BLaER1 (cell line): ENCODE measurements around the gene NUDT2.

Source experiments
- H3K27ac ChIP-seq: shearing (Covaris generic); formaldehyde crosslinking; 2 replicates; pipeline ENCODE4 v1.8.1; 2022
- H3K27me3 ChIP-seq: shearing (Covaris generic); formaldehyde crosslinking; 2 replicates; pipeline ENCODE4 v1.8.1; 2022
- H3K36me3 ChIP-seq: shearing (Covaris generic); formaldehyde crosslinking; 2 replicates; pipeline ENCODE4 v1.8.1; 2022
- H3K4me1 ChIP-seq: shearing (Covaris generic); formaldehyde crosslinking; 2 replicates; pipeline ENCODE4 v1.8.1; 2022
- H3K4me2 ChIP-seq: shearing (Covaris generic); formaldehyde crosslinking; 2 replicates; pipeline ENCODE4 v1.8.1; 2022
- H3K4me3 ChIP-seq: shearing (Covaris generic); formaldehyde crosslinking; 2 replicates; pipeline ENCODE4 v1.8.1; 2022
- H3K9ac ChIP-seq: shearing (Covaris generic); formaldehyde crosslinking; 2 replicates; pipeline ENCODE4 v1.8.1; 2022
- H3K9me3 ChIP-seq: shearing (Covaris generic); formaldehyde crosslinking; 2 replicates; pipeline ENCODE4 v1.8.1; 2022
- H4K20me1 ChIP-seq: shearing (Covaris generic); formaldehyde crosslinking; 2 replicates; pipeline ENCODE4 v1.8.1; 2022
- Cebpa-rat ChIP-seq: shearing (Covaris generic); IDR thresholded peaks from 2 replicates; pipeline ENCODE4 v1.8.1; 2022

The NUDT2 gene

GRCh38 chr9:34376596-34377403 lies 47.4 kb downstream of the NUDT2 start, which contains the start of gene MYORG:
MYORG (minus strand) TSS chr9:34376898; CDS start chr9:34372943, 3,955 bp downstream.
- Histone ChIP-seq H3K4me3 (peak within 1 kb of the TSS; percentile 78), H3K4me1 (peaks cover 59% of the 10 kb centered on the region), H3K27me3 (no peaks in the 10 kb centered on the region), H3K27ac (peak within 1 kb of the TSS; percentile 26; the same call in 1 of the 2 replicates), H4K20me1 (no peaks in the 10 kb centered on the region), H3K36me3 (peaks cover 12% of the 10 kb centered on the region), H3K9me3 (peaks cover 9% of the 10 kb centered on the region), H3K9ac (peak within 1 kb of the TSS; percentile 75), H3K4me2 (peak within 1 kb of the TSS; percentile 96)
- TF ChIP-seq Cebpa-rat = no peak

- no peak for TF ChIP-seq Cebpa-rat
- H3K36me3 ChIP-seq = peaks cover 6% of the 10 kb centered on the region; the same call in 1 of the 2 replicates
- no peak overlapping the region; the same call in 1 of the 2 replicates for H3K27ac ChIP-seq
- peak overlapping the region; percentile 78 for H3K4me3 ChIP-seq
- peaks cover 59% of the 10 kb centered on the region for H3K4me1 ChIP-seq
- H3K27me3 ChIP-seq = no peaks in the 10 kb centered on the region
- H3K4me2 ChIP-seq = peak overlapping the region; percentile 96
- H3K9ac ChIP-seq = peak overlapping the region; percentile 66; the same call in 1 of the 2 replicates
- H3K9me3 ChIP-seq = peaks cover 3% of the 10 kb centered on the region
- no peaks in the 10 kb centered on the region for H4K20me1 ChIP-seq
Observed at GRCh38 chr9:34377404-34377746, 48.0 kb downstream of the NUDT2 start.

GRCh38 chr9:34378376-34379060 lies 49.1 kb downstream of the NUDT2 start:
- no peaks in the 10 kb centered on the region for H3K36me3 ChIP-seq
- no peak overlapping the region for H3K4me3 ChIP-seq
- H3K4me2 ChIP-seq = peak overlapping the region; percentile 97
- no peaks in the 10 kb centered on the region for H3K27me3 ChIP-seq
- no peak overlapping the region for H3K27ac ChIP-seq
- no peaks in the 10 kb centered on the region for H3K9me3 ChIP-seq
- H3K9ac ChIP-seq = no peak overlapping the region
- no peaks in the 10 kb centered on the region for H4K20me1 ChIP-seq
- H3K4me1 ChIP-seq = peaks cover 59% of the 10 kb centered on the region
- TF ChIP-seq Cebpa-rat = no peak

GRCh38 chr9:34379334-34380033 lies 50.1 kb downstream of the NUDT2 start:
- peak overlapping the region; percentile 65 for H3K27ac ChIP-seq
- H3K27me3 ChIP-seq = no peaks in the 10 kb centered on the region
- H3K9ac ChIP-seq = peak overlapping the region; percentile 65
- no peaks in the 10 kb centered on the region for H4K20me1 ChIP-seq
- peak overlapping the region; percentile 97 for H3K4me2 ChIP-seq
- H3K4me1 ChIP-seq = peaks cover 58% of the 10 kb centered on the region
- no peak for TF ChIP-seq Cebpa-rat
- H3K36me3 ChIP-seq = no peaks in the 10 kb centered on the region
- no peaks in the 10 kb centered on the region for H3K9me3 ChIP-seq
- peak overlapping the region; percentile 67 for H3K4me3 ChIP-seq

GRCh38 chr9:34380034-34380510 lies 50.7 kb downstream of the NUDT2 start:
- Histone ChIP-seq H3K27me3 (no peaks in the 10 kb centered on the region), H3K4me2 (peak overlapping the region; percentile 97), H4K20me1 (no peaks in the 10 kb centered on the region), H3K9me3 (no peaks in the 10 kb centered on the region), H3K4me1 (peaks cover 52% of the 10 kb centered on the region), H3K27ac (peak overlapping the region; percentile 65), H3K4me3 (peak overlapping the region; percentile 67), H3K9ac (peak overlapping the region; percentile 65), H3K36me3 (no peaks in the 10 kb centered on the region)
- no peak; the same call in 1 of the 2 replicates for TF ChIP-seq Cebpa-rat

GRCh38 chr9:34380511-34381315 lies 51.3 kb downstream of the NUDT2 start:
- H3K4me2 ChIP-seq = peak overlapping the region; percentile 97
- H4K20me1 ChIP-seq = no peaks in the 10 kb centered on the region
- H3K9me3 ChIP-seq = no peaks in the 10 kb centered on the region
- H3K9ac ChIP-seq = peak overlapping the region; percentile 65
- peak overlapping the region; percentile 67 for H3K4me3 ChIP-seq
- no peak for TF ChIP-seq Cebpa-rat
- no peaks in the 10 kb centered on the region for H3K36me3 ChIP-seq
- H3K27me3 ChIP-seq = no peaks in the 10 kb centered on the region
- H3K4me1 ChIP-seq = peaks cover 46% of the 10 kb centered on the region
- H3K27ac ChIP-seq = peak overlapping the region; percentile 65

- peak overlapping the region; percentile 97 for H3K4me2 ChIP-seq
- H3K9ac ChIP-seq = no peak overlapping the region; the same call in 1 of the 2 replicates
- peak overlapping the region; percentile 67 for H3K4me3 ChIP-seq
- TF ChIP-seq Cebpa-rat = no peak
- no peak overlapping the region for H3K27ac ChIP-seq
- peaks cover 40% of the 10 kb centered on the region for H3K4me1 ChIP-seq
- no peaks in the 10 kb centered on the region for H4K20me1 ChIP-seq
- H3K27me3 ChIP-seq = no peaks in the 10 kb centered on the region
- no peaks in the 10 kb centered on the region for H3K36me3 ChIP-seq
- no peaks in the 10 kb centered on the region for H3K9me3 ChIP-seq
Observed at GRCh38 chr9:34381323-34381722, 52.0 kb downstream of the NUDT2 start.

GRCh38 chr9:34382054-34382453 lies 52.7 kb downstream of the NUDT2 start:
- H3K27ac ChIP-seq = no peak overlapping the region
- H3K4me3 ChIP-seq = no peak overlapping the region
- H3K9ac ChIP-seq = no peak overlapping the region
- no peak overlapping the region for H3K4me2 ChIP-seq
- H3K27me3 ChIP-seq = no peaks in the 10 kb centered on the region
- no peaks in the 10 kb centered on the region for H4K20me1 ChIP-seq
- TF ChIP-seq Cebpa-rat = no peak
- no peaks in the 10 kb centered on the region for H3K36me3 ChIP-seq
- peaks cover 37% of the 10 kb centered on the region for H3K4me1 ChIP-seq
- no peaks in the 10 kb centered on the region for H3K9me3 ChIP-seq

GRCh38 chr9:34382879-34383278 lies 53.5 kb downstream of the NUDT2 start:
- Histone ChIP-seq H3K4me3 (no peak overlapping the region), H3K27ac (no peak overlapping the region), H3K9ac (no peak overlapping the region), H4K20me1 (no peaks in the 10 kb centered on the region), H3K27me3 (no peaks in the 10 kb centered on the region), H3K9me3 (no peaks in the 10 kb centered on the region), H3K4me2 (no peak overlapping the region), H3K36me3 (no peaks in the 10 kb centered on the region), H3K4me1 (peaks cover 29% of the 10 kb centered on the region)
- no peak for TF ChIP-seq Cebpa-rat
